GM23338 (cell line): Measurements from ENCODE around the gene DTL. TPM values are rescaled to one million over a fixed set of nuclear protein-coding genes. Genes with fewer than 3 reads are reported as not detected.

Experiments
- microRNA-seq: library from miRNA; unstranded; fragments of <30 nt; microRNA quantifications from one replicate; pipeline ENCODE4, GENCODE V29; 2017
- polyA plus RNA-seq: library from polyadenylated mRNA; unstranded; fragments of >200 nt; fragmentation: Nextera tagmentation; extraction: Ambion mirVana; gene quantifications from 2 replicates; pipeline ENCODE4 v1.2.1, GENCODE V29; 2016
- small RNA-seq: library from RNA; depleted of rRNA; stranded (forward); fragments of <200 nt; gene quantifications from one replicate; pipeline ENCODE3, GENCODE V24; 2014; ENCODE audit warnings: low replicate concordance
- total RNA-seq: library from RNA; depleted of rRNA; stranded (reverse); fragments of >200 nt; shearing (Covaris generic); gene quantifications from 2 replicates; pipeline ENCODE4 v1.2.3, GENCODE V29; 2014; rRNA removed

Gene DTL
- total and polyA plus RNA-seq, 2 experiments from 2014 or later, result 26.5 to 58.8 TPM

Small RNA genes lying within 50 kb of the gene (microRNA-seq; reads per million reads assigned to microRNA genes)
- not detected for gene MIR3122

Small RNA genes lying within 50 kb of the gene (small RNA-seq; reads per million reads assigned to genes)
- gene MIR3122 (not detected), gene RF00568 (not detected), gene RN7SKP98 (not detected)

Other genes with a start within 250 kb of the DTL start
- 10.1 and 16.4 TPM in 2 replicates for gene LPGAT1, start 205.0 kb upstream of the DTL start, total RNA-seq
- gene LPGAT1, start 205.0 kb upstream of the DTL start, polyA plus RNA-seq, result 2.2 and 3.3 TPM in 2 replicates
- 21.8 and 34.0 TPM in 2 replicates for gene INTS7, start 191 bp upstream of the DTL start, total RNA-seq
- gene INTS7, start 191 bp upstream of the DTL start, polyA plus RNA-seq, result 10.9 and 12.3 TPM in 2 replicates
- 38.3 and 43.5 TPM in 2 replicates for gene PPP2R5A, start 249.7 kb downstream of the DTL start, total RNA-seq
- gene PPP2R5A, start 249.7 kb downstream of the DTL start, polyA plus RNA-seq, result 12.4 and 16.2 TPM in 2 replicates